Measurements from ENCODE around the gene TEX51.

DNA sequence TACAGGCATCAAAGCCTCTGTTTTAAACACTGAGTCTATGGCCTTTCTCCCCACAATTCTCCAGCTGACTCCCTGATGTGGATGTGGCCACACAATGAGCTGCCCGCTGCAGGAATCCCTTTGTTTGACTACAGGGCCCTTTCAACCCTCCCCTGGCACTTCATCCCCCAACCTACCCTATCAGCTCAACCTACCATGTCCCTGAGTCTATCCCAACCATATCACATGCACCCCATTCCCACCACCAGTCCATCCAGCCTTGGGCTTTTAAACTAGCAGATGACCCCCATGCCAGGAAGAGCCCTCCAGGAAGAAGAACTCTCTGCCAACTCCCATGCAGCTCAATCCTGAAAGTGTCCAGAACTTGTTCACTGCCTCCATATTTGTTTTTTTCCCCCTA is 46.9 kb upstream of the TEX51 start:
- TF ChIP-seq MAX (IDR thresholded peaks at IDR 0.05): no peak
- TF ChIP-seq EGR1 (IDR thresholded peaks at IDR 0.05): no peak
- no peak for TF ChIP-seq REST (IDR thresholded peaks at IDR 0.05; ENCODE audit: low read depth)
- TF ChIP-seq NFIC (IDR thresholded peaks at IDR 0.05): no peak
- no peak for TF ChIP-seq FOXM1 (IDR thresholded peaks at IDR 0.05; ENCODE audit: borderline replicate concordance, low read depth)
- TF ChIP-seq USF1 (IDR thresholded peaks at IDR 0.05): no peak
- TF ChIP-seq TAF1 (IDR thresholded peaks at IDR 0.05; ENCODE audit: low read depth): no peak
- TF ChIP-seq RAD21 (IDR thresholded peaks at IDR 0.05; ENCODE audit: low read depth): no peak
- TF ChIP-seq YY1 (IDR thresholded peaks at IDR 0.05; ENCODE audit: low read depth): no peak
